ENCODE measurements around the gene SPO11.

Gene SPO11

GRCh38 chr20:57391439-57392301 lies 62.1 kb downstream of the SPO11 start:
- DNase-seq (ENCODE audit: low read depth): no peak

- peak; percentile 53 for DNase-seq (ENCODE audit: low read depth)
Measured at GRCh38 chr20:57392512-57393271, 63.1 kb downstream of the SPO11 start.

Data from stimulated activated CD8-positive, alpha-beta memory T cell treated with anti-CD3 and anti-CD28 coated beads, Interleukin-15, amount 100 ng/mL, for 1 hour (primary cell).